GM18951 (cell line): Measurements from ENCODE around the gene NPTN.
"Not testable (repeated sequence)": the region's sequence is repeated elsewhere in the genome, so short reads cannot be mapped to it uniquely, and the experiment has no call there.

Experiments
- POLR2A ChIP-seq: IDR thresholded peaks from 4 replicates; pipeline ENCODE4 v1.6.1; 2011; ENCODE audit warnings: mild to moderate bottlenecking; ENCODE audit not compliant: insufficient read length, insufficient read depth; ENCODE audit errors: extremely low read depth
- in situ Hi-C: fragments of 300-500 bp; cut with MboI; formaldehyde crosslinking; loops from one replicate; pipeline ENCODE4 v1.12.0; 2022; ENCODE audit warnings: low sequenced_read_pairs, mixed read lengths, inconsistent platforms; ENCODE audit not compliant: unreplicated experiment

The NPTN gene

GRCh38 chr15:73655724-73656123, 22.5 kb upstream of the NPTN start:
- no peak for TF ChIP-seq POLR2A
- in situ Hi-C loops, result no loop called here

- TF ChIP-seq POLR2A, result no peak
- in situ Hi-C loops, result no loop called here
These were observed 21.5 kb upstream of the NPTN start for GRCh38 chr15:73654659-73655058.

DNA sequence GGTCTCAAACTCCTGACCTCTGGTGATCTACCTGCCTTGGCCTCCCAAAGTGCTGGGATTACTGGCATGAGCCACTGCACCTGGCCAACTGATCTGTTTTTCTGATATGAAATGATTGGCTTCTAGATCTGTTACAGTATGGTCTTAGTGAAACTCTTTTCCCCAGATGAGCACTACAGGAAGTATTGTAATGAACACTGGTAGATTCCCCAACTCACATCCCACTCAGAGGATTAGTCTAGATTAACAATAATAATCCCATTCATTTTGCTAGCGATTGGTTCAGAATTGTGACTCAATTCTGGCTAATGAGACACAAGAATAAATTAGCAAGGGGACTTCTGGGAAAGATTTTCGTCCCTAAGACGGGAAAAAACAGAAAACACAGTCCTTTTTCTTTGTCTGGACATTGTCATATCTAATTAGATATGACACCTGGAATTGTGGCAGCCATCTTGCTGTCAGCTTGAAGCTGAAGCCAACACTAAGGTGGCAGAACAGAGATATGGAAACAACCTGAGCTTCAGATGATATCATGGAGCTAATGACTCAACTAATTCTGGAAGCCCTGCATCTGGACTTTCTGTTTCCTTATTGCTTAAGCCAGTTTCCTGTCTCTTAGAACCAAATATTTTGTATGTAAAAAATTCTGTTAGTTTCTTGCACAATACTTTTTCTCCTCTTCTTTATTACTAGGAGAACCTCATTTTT, 17.4 kb upstream of the NPTN start:
- no peak for TF ChIP-seq POLR2A
- in situ Hi-C loops, result no loop called here

GRCh38 chr15:73648014-73648295, 14.8 kb upstream of the NPTN start:
- in situ Hi-C loops, result no loop called here
- TF ChIP-seq POLR2A, result no peak

DNA sequence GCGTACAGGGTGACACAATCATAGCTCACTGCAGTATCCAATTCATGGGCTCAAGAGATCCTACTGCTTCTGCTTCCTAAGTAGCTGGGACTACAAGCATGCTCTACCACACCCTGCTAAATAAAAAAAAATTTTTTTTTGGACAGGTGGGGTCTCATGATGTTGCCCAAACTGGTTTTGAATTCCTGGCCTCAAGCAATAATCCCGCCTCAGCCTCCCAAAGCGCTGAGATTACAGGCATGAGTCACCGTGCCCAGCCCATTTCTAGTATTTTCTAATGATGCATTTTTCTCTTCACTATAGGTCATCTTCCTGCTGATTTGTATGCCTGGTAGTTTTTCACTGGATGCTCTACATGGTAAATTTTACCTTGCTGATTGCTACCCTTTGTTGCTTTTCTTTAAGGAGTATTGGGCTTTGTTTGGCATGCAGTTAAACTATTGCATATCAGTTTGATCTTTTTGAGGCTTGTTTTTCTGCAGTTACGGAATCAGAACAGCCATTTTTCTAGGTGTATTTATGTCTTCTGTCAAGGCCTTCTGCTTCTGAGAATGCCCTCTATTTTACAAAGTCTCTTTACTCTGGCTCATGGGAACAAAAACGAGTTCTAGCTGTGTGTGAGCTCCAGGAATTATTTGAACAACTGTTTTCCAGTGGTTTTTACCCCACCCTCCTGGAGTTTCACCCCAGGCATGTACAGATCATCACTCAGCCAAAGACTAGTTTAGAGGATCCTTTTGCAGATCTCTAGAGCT, 14.2 kb upstream of the NPTN start:
- no peak for TF ChIP-seq POLR2A
- in situ Hi-C loops, result no loop called here

DNA sequence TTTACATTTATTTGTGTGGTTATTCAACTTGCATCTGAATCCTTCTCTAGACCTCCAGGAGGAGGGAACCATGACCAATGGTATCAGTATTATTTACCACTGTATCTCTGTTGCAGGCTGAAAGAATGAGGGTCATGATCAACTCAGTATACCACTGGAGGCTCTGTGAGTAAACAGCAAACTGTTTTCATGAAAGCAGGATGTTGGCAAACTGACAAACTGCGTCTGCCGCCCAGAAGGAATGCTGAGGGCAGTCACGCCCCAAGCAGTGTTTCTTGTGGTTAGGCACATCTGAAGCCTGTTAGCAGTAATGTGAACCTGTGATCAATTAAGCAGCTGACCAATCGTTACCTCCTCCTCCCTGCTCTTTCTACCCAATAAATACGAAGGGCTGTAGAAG, 6.3 kb upstream of the NPTN start:
- in situ Hi-C loops, result not testable (repeated sequence)

DNA sequence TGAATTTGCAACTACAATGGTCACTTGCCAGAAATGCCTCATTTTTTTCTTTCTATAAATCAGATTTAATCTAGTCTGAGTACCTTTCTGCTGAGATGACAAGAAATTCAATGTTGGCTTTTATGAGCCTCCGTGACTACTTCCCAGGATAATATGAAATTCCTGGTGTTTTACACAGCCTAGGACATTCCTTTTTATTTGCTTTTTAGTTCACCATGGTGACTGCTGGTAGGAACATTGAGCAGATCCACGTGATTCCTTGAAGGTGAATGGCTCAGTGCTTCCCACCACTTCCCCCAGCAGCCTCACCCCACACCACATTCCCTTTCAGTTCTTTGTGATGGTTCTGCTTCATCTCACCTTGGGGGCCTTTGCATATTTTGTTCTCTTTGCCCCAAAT, 4.3 kb upstream of the NPTN start:
- no peak for TF ChIP-seq POLR2A
- in situ Hi-C loops, result no loop called here

DNA sequence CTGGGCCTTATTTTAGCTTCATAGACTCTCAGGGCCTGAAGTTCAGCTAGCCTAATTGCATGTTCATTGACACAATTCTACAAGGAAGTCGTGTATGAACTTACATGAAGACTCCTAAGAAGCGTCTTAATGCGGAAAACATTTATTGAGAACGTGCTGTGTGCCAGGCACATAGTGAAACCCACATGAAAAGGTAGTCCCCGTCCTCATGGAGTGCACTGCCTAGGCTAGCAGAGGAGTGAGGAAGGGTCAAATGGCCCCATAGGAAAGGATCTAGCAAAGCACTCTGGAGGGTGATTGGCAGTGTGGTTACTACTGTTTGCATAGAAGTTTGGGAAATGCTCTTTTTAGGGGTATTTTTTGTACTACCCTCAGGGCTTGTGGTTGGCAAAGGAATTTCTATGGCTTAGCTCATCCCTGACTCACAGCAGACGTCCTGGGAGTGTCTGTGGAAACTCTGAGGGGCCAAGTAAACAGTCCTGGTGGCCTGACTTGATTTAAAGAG, 854 bp upstream of the NPTN start:
- in situ Hi-C loops, result no loop called here

GRCh38 chr15:73632670-73633058, 525 bp downstream of the NPTN start:
- no peak for TF ChIP-seq POLR2A
- in situ Hi-C loops, result no loop called here

More for the DNA sequence above, 854 bp upstream of the NPTN start:
- no peak for TF ChIP-seq POLR2A

- TF ChIP-seq POLR2A, result no peak
- in situ Hi-C loops, result no loop called here
These were observed 1.1 kb downstream of the NPTN start for GRCh38 chr15:73631915-73632669.

GRCh38 chr15:73630921-73631362, 2.2 kb downstream of the NPTN start:
- in situ Hi-C loops, result no loop called here
- TF ChIP-seq POLR2A, result no peak

DNA sequence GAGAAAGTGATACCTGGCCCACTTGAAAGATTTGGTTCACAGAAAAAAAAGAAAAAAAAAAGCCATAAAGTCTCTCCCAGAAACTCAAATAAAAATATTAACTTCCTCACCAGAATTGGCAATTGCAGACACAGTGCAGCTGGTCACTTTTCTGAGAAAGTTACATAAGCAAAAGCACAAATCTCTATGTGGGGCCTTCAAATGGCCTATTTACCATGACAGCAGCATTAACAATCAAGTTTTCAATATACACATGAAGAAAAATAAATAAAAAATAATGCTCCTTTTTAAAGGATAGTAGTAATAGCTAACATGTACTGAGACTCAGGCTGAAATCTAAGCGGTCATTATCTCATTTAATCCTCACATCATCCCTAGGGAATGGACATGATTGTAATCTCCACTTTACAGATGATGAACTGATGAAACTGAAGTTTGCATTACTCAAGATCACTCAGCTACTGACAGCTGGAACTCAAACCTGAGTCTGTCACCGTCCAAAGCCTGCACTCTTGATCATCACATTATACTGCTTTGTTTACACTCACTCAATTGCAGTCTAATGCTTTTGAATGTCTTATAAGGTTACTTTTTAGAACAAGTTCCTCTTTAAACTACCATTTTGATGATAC, 3.3 kb downstream of the NPTN start:
- in situ Hi-C loops, result no loop called here
- TF ChIP-seq POLR2A, result no peak
